ENCODE measurements around the gene SNX8. TPM values are rescaled to one million over a fixed set of nuclear protein-coding genes. Genes with fewer than 3 reads are reported as not detected.
"Not testable (repeated sequence)": the region's sequence is repeated elsewhere in the genome, so short reads cannot be mapped to it uniquely, and the experiment has no call there.

SNX8 gene
- 10 to 100 TPM; 34.2 to 35.9 TPM for total RNA-seq
- long read RNA-seq, donor 1, full-length matches to known transcripts: 2 of 2 reads
- long read RNA-seq, donor 1, partial matches to known transcripts: 0 of 2 reads
- long read RNA-seq, donor 1, other reads (novel, unspliced or antisense): 0 of 2 reads
- long read RNA-seq, donor 2, full-length matches to known transcripts: 69 of 80 reads
- long read RNA-seq, donor 2, partial matches to known transcripts: 3 of 80 reads
- long read RNA-seq, donor 2, other reads (novel, unspliced or antisense): 8 of 80 reads

- peak; percentile 96 for DNase-seq (ENCODE audit: low spot score)
- intact Hi-C loops (cut with DNase I): loop anchor here in 1 of 2 donors (10.0 kb wide), 1 partner anchor 70 kb away; the partner anchor contains the start of genes MRM2 and NUDT1
Measured at GRCh38 chr7:2314209-2314955, at the start of gene SNX8. Gene SNX8, minus strand, starts transcription at chr7:2314441. Its CDS starts 20 bp downstream, at chr7:2314421.

- intact Hi-C loops (cut with DNase I): no loop called here
- no peak for DNase-seq (ENCODE audit: low spot score)
Measured at GRCh38 chr7:2362385-2363088, 48.3 kb upstream of the SNX8 start.

GRCh38 chr7:2360796-2361195, 46.6 kb upstream of the SNX8 start:
- DNase-seq (ENCODE audit: low spot score): no peak
- intact Hi-C loops (cut with DNase I): no loop called here

- intact Hi-C loops (cut with DNase I): loop anchor here in 1 of 2 donors (5.0 to 10.0 kb wide), 2 partner anchors 127 to 785 kb away; partner anchors contain the start of genes MAD1L1 and PSMG3
Measured at GRCh38 chr7:2359610-2360009, 45.4 kb upstream of the SNX8 start.

GRCh38 chr7:2358968-2359527, 44.8 kb upstream of the SNX8 start:
- intact Hi-C loops (cut with DNase I): loop anchor here in 1 of 2 donors (5.0 to 10.0 kb wide), 2 partner anchors 127 to 784 kb away; partner anchors contain the start of genes MAD1L1 and PSMG3
- no peak for DNase-seq (ENCODE audit: low spot score)

More at GRCh38 chr7:2359610-2360009, 45.4 kb upstream of the SNX8 start:
- no peak for DNase-seq (ENCODE audit: low spot score)

- intact Hi-C loops (cut with DNase I): loop anchor here in 1 of 2 donors (5.0 to 10.0 kb wide), 2 partner anchors 125 to 783 kb away; partner anchors contain the start of genes MAD1L1 and PSMG3
- no peak for DNase-seq (ENCODE audit: low spot score)
Measured at GRCh38 chr7:2357571-2357970, 43.3 kb upstream of the SNX8 start.

GRCh38 chr7:2357165-2357564, 42.9 kb upstream of the SNX8 start:
- no peak for DNase-seq (ENCODE audit: low spot score)
- intact Hi-C loops (cut with DNase I): loop anchor here in 1 of 2 donors (5.0 to 10.0 kb wide), 2 partner anchors 125 to 782 kb away; partner anchors contain the start of genes MAD1L1 and PSMG3

- intact Hi-C loops (cut with DNase I): loop anchor here in 1 of 2 donors (5.0 to 10.0 kb wide), 2 partner anchors 123 to 781 kb away; partner anchors contain the start of genes MAD1L1 and PSMG3
- no peak for DNase-seq (ENCODE audit: low spot score)
Measured at GRCh38 chr7:2355705-2356008, 41.4 kb upstream of the SNX8 start.

GRCh38 chr7:2354939-2355704, 40.9 kb upstream of the SNX8 start:
- intact Hi-C loops (cut with DNase I): loop anchor here in 1 of 2 donors (5.0 to 10.0 kb wide), 2 partner anchors 123 to 780 kb away; partner anchors contain the start of genes MAD1L1 and PSMG3
- DNase-seq (ENCODE audit: low spot score): no peak

- intact Hi-C loops (cut with DNase I): loop anchor here in 1 of 2 donors (10.0 kb wide), 1 partner anchor 780 kb away; the partner anchor contains the start of gene PSMG3
- DNase-seq (ENCODE audit: low spot score): peak; percentile 97
Measured at GRCh38 chr7:2354186-2354938, 40.1 kb upstream of the SNX8 start, which contains the start of gene EIF3B. Gene EIF3B, plus strand, starts transcription at chr7:2354827. Its CDS starts 95 bp downstream, at chr7:2354922.

- DNase-seq (ENCODE audit: low spot score): peak; percentile 97
- intact Hi-C loops (cut with DNase I): loop anchor here in 1 of 2 donors (10.0 kb wide), 1 partner anchor 779 kb away; the partner anchor contains the start of gene PSMG3
Measured at GRCh38 chr7:2353936-2354185, 39.6 kb upstream of the SNX8 start.

- DNase-seq (ENCODE audit: low spot score): no peak
- intact Hi-C loops (cut with DNase I): loop anchor here in 1 of 2 donors (10.0 kb wide), 1 partner anchor 779 kb away; the partner anchor contains the start of gene PSMG3
Measured at GRCh38 chr7:2353113-2353935, 39.1 kb upstream of the SNX8 start.

GRCh38 chr7:2350861-2351260, 36.6 kb upstream of the SNX8 start:
- no peak for DNase-seq (ENCODE audit: low spot score)
- intact Hi-C loops (cut with DNase I): loop anchor here in 1 of 2 donors (10.0 kb wide), 1 partner anchor 776 kb away; the partner anchor contains the start of gene PSMG3

- intact Hi-C loops (cut with DNase I): loop anchor here in 1 of 2 donors (10.0 kb wide), 1 partner anchor 775 kb away; the partner anchor contains the start of gene PSMG3
- DNase-seq (ENCODE audit: low spot score): no peak
Measured at GRCh38 chr7:2350055-2350454, 35.8 kb upstream of the SNX8 start.

- not testable (repeated sequence) for DNase-seq (ENCODE audit: low spot score)
- intact Hi-C loops (cut with DNase I): loop anchor here in 1 of 2 donors (5.0 kb wide), 1 partner anchor 770 kb away; no protein-coding TSS in a partner anchor
Measured at GRCh38 chr7:2347351-2348063, 33.3 kb upstream of the SNX8 start.

Data from posterior vena cava (tissue), 2 donors.